Caki2 (cell line): ENCODE results near the gene YBX2. TPM values are rescaled to one million over a fixed set of nuclear protein-coding genes. Genes with fewer than 3 reads are reported as not detected.
"Not testable (repeated sequence)": the region's sequence is repeated elsewhere in the genome, so short reads cannot be mapped to it uniquely, and the experiment has no call there.

Experiments used
- DNase-seq: peaks from one replicate; pipeline ENCODE4 v3.0.0-alpha.2; 2015; ENCODE audit warnings: low read depth
- in situ Hi-C: cut with HindIII; loops from 2 replicates; pipeline ENCODE4 v1.10.0; 2016; ENCODE audit warnings: low sequenced_read_pairs, low pct_unique_long_range_greater_than_20kb, mixed read lengths
- total RNA-seq: library from RNA; depleted of rRNA; stranded (reverse); fragments of >200 nt; shearing (Covaris generic); gene quantifications from 2 replicates; pipeline ENCODE4 v1.2.3, GENCODE V29; 2014; ENCODE audit warnings: low replicate concordance

YBX2 gene
- total RNA-seq, 1 experiment from 2014 or later = 8.5 TPM

- no peak for DNase-seq
- in situ Hi-C loops = no loop called here
Measured at GRCh38 chr17:7258731-7259554, 35.5 kb downstream of the YBX2 start.

GRCh38 chr17:7256766-7257456 is 37.5 kb downstream of the YBX2 start:
- no peak for DNase-seq
- in situ Hi-C loops = no loop called here

GRCh38 chr17:7254511-7254910 is 39.9 kb downstream of the YBX2 start:
- in situ Hi-C loops = no loop called here
- no peak for DNase-seq

- DNase-seq = no peak
- in situ Hi-C loops = no loop called here
Measured at GRCh38 chr17:7253082-7253481, 41.4 kb downstream of the YBX2 start.

GRCh38 chr17:7252176-7253043 is 42.0 kb downstream of the YBX2 start, which contains the start of gene ELP5:
ELP5 (plus strand) TSS chr17:7252215; CDS start chr17:7252551, 336 bp downstream.
- DNase-seq = peak; percentile 45
- in situ Hi-C loops = no loop called here

GRCh38 chr17:7251661-7252175 is 42.7 kb downstream of the YBX2 start, which contains the start of gene CTDNEP1:
CTDNEP1 (minus strand) TSS chr17:7251734; CDS start chr17:7251296, 438 bp downstream.
- in situ Hi-C loops = no loop called here
- peak; percentile 98 for DNase-seq

GRCh38 chr17:7250695-7251627 is 43.5 kb downstream of the YBX2 start:
- DNase-seq = no peak
- in situ Hi-C loops = no loop called here

GRCh38 chr17:7249830-7250229 is 44.6 kb downstream of the YBX2 start:
- in situ Hi-C loops = no loop called here
- no peak for DNase-seq

GRCh38 chr17:7249214-7249613 is 45.2 kb downstream of the YBX2 start:
- in situ Hi-C loops = no loop called here
- no peak for DNase-seq

- DNase-seq = no peak
- in situ Hi-C loops = no loop called here
Measured at GRCh38 chr17:7248796-7249195, 45.6 kb downstream of the YBX2 start.

GRCh38 chr17:7246779-7247178 is 47.7 kb downstream of the YBX2 start:
- in situ Hi-C loops = no loop called here
- DNase-seq = no peak

GRCh38 chr17:7243838-7244237 is 50.6 kb downstream of the YBX2 start:
- DNase-seq, in situ Hi-C loops: not testable (repeated sequence)

- in situ Hi-C loops = no loop called here
Measured at GRCh38 chr17:7243453-7243729, 51.0 kb downstream of the YBX2 start.

GRCh38 chr17:7242717-7243452 is 51.6 kb downstream of the YBX2 start:
- peak; percentile 90 for DNase-seq
- in situ Hi-C loops = no loop called here

More at GRCh38 chr17:7243453-7243729, 51.0 kb downstream of the YBX2 start:
- DNase-seq = no peak

- in situ Hi-C loops = no loop called here
- DNase-seq = peak; percentile 82
Measured at GRCh38 chr17:7241783-7242716, 52.4 kb downstream of the YBX2 start, which contains the start of gene GABARAP. GABARAP (minus strand) TSS chr17:7242449; CDS start chr17:7242330, 119 bp downstream.
